Peyer's patch (tissue), 4 donors: ENCODE results near the gene EDN2. TPM values are rescaled to one million over a fixed set of nuclear protein-coding genes. Genes with fewer than 3 reads are reported as not detected.

Experiments used
- DNase-seq, 3 donors: peaks; one replicate each; pipeline ENCODE4 v3.0.0-alpha.2; 2017 to 2019
- H3K27ac ChIP-seq, 4 donors: fragments of 200-600 bp; sonication (generic); one replicate each; pipeline ENCODE4 v1.5.1; 2016 to 2019
- H3K27me3 ChIP-seq, 2 donors: fragments of 200-600 bp; sonication (generic); one replicate each; pipeline ENCODE4 v1.5.1; 2019
- H3K36me3 ChIP-seq, 3 donors: fragments of 200-600 bp; sonication (generic); one replicate each; pipeline ENCODE4 v1.5.1; 2016 to 2019
- H3K4me1 ChIP-seq, 4 donors: fragments of 200-600 bp; sonication (generic); one replicate each; pipeline ENCODE4 v1.5.1; 2016 to 2019
- H3K4me3 ChIP-seq, 4 donors: fragments of 200-600 bp; sonication (generic); 1 replicate in 3 of 4; 2 replicates in 1 of 4; pipeline ENCODE4 v1.5.1; 2016 to 2019; ENCODE audit warnings: mild to moderate bottlenecking in 1 of 4
- H3K9me3 ChIP-seq, 4 donors: fragments of 200-600 bp; sonication (generic); one replicate each; pipeline ENCODE4 v1.5.1; 2016 to 2019; ENCODE audit warnings: mild to moderate bottlenecking in 1 of 4
- CTCF ChIP-seq, 6 experiments: fragments of 450-650 bp in 4 of 6; fragments of 200-600 bp in 2 of 6; sonication (generic) in 1 of 6; IDR thresholded peaks; one replicate each; pipeline ENCODE4 v1.5.1; 2017 to 2019; ENCODE audit warnings: antibody characterized with exemption in 6 of 6, mild to moderate bottlenecking in 3 of 6, moderate library complexity in 1 of 6
- POLR2A ChIP-seq, 2 donors: fragments of 450-650 bp; IDR thresholded peaks; one replicate each; pipeline ENCODE4 v1.5.1; 2017; ENCODE audit warnings: antibody characterized with exemption in 2 of 2, mild to moderate bottlenecking in 2 of 2, moderate library complexity in 2 of 2
- total RNA-seq, 4 donors: library from RNA; depleted of rRNA; stranded (reverse); fragments of >200 nt; gene quantifications; one replicate each; pipeline ENCODE4 v1.1.0, GENCODE V29; 2016

EDN2 gene
- total RNA-seq, 4 donors from 2014 or later = 43.2 to 75.0 (median 49.1) TPM; not detected in 1

DNA sequence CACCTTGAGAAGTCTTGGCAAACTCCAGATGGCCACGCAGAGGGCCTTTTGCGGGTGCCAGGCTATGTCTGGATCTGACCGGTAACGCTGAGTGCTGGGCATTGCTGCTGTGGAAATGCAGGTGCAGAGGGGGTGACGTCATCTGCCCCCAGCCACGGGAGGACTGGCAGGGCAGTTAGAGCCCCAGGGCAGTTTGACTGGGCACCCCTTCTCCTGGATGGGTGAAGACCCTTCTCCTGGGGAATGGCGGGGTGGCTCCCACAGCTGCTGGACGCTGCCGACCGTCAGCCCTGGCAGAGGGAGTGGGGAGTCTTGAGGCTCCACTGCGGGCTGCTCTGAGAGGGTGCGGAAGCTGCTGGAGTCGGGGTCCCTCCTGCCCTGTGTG, 12.6 kb upstream of the EDN2 start:
- no peaks in the 10 kb centered on the region for H3K9me3 ChIP-seq
- H3K27ac ChIP-seq = peak overlapping the region in 3 of 4 donors; percentile 58 to 79 (median 59)
- H3K4me3 ChIP-seq = no peak overlapping the region
- no peak for TF ChIP-seq POLR2A (IDR thresholded peaks at IDR 0.05)
- no peak for TF ChIP-seq CTCF (IDR thresholded peaks at IDR 0.05)
- H3K36me3 ChIP-seq = no peaks in the 10 kb centered on the region
- peaks cover 3 to 58% (median 16%) of the 10 kb centered on the region in 4 donors for H3K4me1 ChIP-seq
- no peak for DNase-seq
- H3K27me3 ChIP-seq = no peaks in the 10 kb centered on the region

- H3K4me3 ChIP-seq = peak overlapping the region; percentile 9 to 40 (median 30)
Measured at GRCh38 chr1:41496080-41497055, 11.9 kb upstream of the EDN2 start.

GRCh38 chr1:41495210-41495948, 10.9 kb upstream of the EDN2 start:
- Histone ChIP-seq H3K4me3 (peak overlapping the region in 1 of 4 donors; percentile 37), H3K27ac (peak overlapping the region in 2 of 4 donors; percentile 59 to 79), H3K4me1 (peaks cover 3 to 45% (median 13%) of the 10 kb centered on the region in 4 donors), H3K9me3 (no peaks in the 10 kb centered on the region), H3K27me3 (no peaks in the 10 kb centered on the region), H3K36me3 (no peaks in the 10 kb centered on the region)
- DNase-seq = no peak
- TF ChIP-seq POLR2A (IDR thresholded peaks at IDR 0.05) = no peak
- peak in 3 of 6 experiments; percentile 20 to 25 (median 24) for TF ChIP-seq CTCF (IDR thresholded peaks at IDR 0.05)

More at GRCh38 chr1:41496080-41497055, 11.9 kb upstream of the EDN2 start:
- DNase-seq = peak; percentile 27 to 86 (median 85)
- Histone ChIP-seq H3K36me3 (no peaks in the 10 kb centered on the region), H3K27ac (peak overlapping the region; percentile 58 to 79 (median 60)), H3K9me3 (no peaks in the 10 kb centered on the region), H3K27me3 (no peaks in the 10 kb centered on the region), H3K4me1 (peaks cover 3 to 55% (median 16%) of the 10 kb centered on the region in 4 donors)
- TF ChIP-seq CTCF (IDR thresholded peaks at IDR 0.05) = peak in 2 of 6 experiments; percentile 20 to 34
- peak in 1 of 2 donors; percentile 20 for TF ChIP-seq POLR2A (IDR thresholded peaks at IDR 0.05)

GRCh38 chr1:41494351-41495209, 10.1 kb upstream of the EDN2 start:
- TF ChIP-seq CTCF (IDR thresholded peaks at IDR 0.05) = no peak
- no peak for TF ChIP-seq POLR2A (IDR thresholded peaks at IDR 0.05)
- no peak for DNase-seq

More at GRCh38 chr1:41494351-41495209, 10.1 kb upstream of the EDN2 start:
- Histone ChIP-seq H3K27ac (no peak overlapping the region), H3K4me1 (peaks cover 3 to 37% (median 13%) of the 10 kb centered on the region in 4 donors), H3K9me3 (no peaks in the 10 kb centered on the region), H3K36me3 (no peaks in the 10 kb centered on the region), H3K27me3 (no peaks in the 10 kb centered on the region), H3K4me3 (no peak overlapping the region)
